Retinal pigment epithelial cell (primary cell): ENCODE measurements around the gene MRFAP1L1.
A peak's percentile ranks its signal among the peaks of the same experiment; 100 is the strongest.
"Not testable (repeated sequence)": the region's sequence is repeated elsewhere in the genome, so short reads cannot be mapped to it uniquely, and the experiment has no call there.

Experiments
- DNase-seq: peaks from one replicate; pipeline ENCODE4 v3.0.0-alpha.2; 2010; ENCODE audit warnings: low read depth
- H3K4me3 ChIP-seq: 2 replicates; pipeline ENCODE4 v1.5.1; 2011; ENCODE audit warnings: mild to moderate bottlenecking, low read length, control low read depth, moderate library complexity
- CTCF ChIP-seq: conservative IDR thresholded peaks from 2 replicates; pipeline ENCODE4 v1.5.1; 2011; ENCODE audit warnings: low read depth, low read length, control low read depth, inconsistent platforms

MRFAP1L1 gene

GRCh38 chr4:6676722-6677558, 32.7 kb downstream of the MRFAP1L1 start:
- TF ChIP-seq CTCF, result no peak
- no peak for DNase-seq
- H3K4me3 ChIP-seq, result no peak overlapping the region

GRCh38 chr4:6674500-6675149, 35.0 kb downstream of the MRFAP1L1 start:
- DNase-seq, result no peak
- H3K4me3 ChIP-seq, result peak overlapping the region; percentile 58
- peak; percentile 60 for TF ChIP-seq CTCF

- no peak for TF ChIP-seq CTCF
- DNase-seq, result peak; percentile 82
These were observed 35.8 kb downstream of the MRFAP1L1 start for GRCh38 chr4:6673660-6674499.

GRCh38 chr4:6673191-6673659, 36.4 kb downstream of the MRFAP1L1 start:
- not testable (repeated sequence) for DNase-seq
- H3K4me3 ChIP-seq, result peak overlapping the region; percentile 58

More at GRCh38 chr4:6673660-6674499, 35.8 kb downstream of the MRFAP1L1 start:
- H3K4me3 ChIP-seq, result peak overlapping the region; percentile 58

GRCh38 chr4:6672541-6673190, 37.0 kb downstream of the MRFAP1L1 start:
- not testable (repeated sequence) for H3K4me3 ChIP-seq, DNase-seq

GRCh38 chr4:6672131-6672530, 37.5 kb downstream of the MRFAP1L1 start:
- no peak for TF ChIP-seq CTCF
- no peak for DNase-seq
- H3K4me3 ChIP-seq, result no peak overlapping the region

GRCh38 chr4:6671648-6672047, 38.0 kb downstream of the MRFAP1L1 start:
- H3K4me3 ChIP-seq, result no peak overlapping the region
- DNase-seq, result no peak
- TF ChIP-seq CTCF, result no peak
